Smooth muscle cell (in vitro differentiated cells): ENCODE data around the gene USP53. TPM values are rescaled to one million over a fixed set of nuclear protein-coding genes. Genes with fewer than 3 reads are reported as not detected.

Experiments
- DNase-seq: peaks from one replicate; lab custom pipeline; 2025; ENCODE audit not compliant: unreplicated experiment; lab: John Stamatoyannopoulos, UW
- H2AFZ ChIP-seq: fragments of 200-600 bp; sonication (generic); 2 replicates; pipeline ENCODE4 v1.6.0; 2016; ENCODE audit warnings: antibody characterized with exemption, low read depth, mild to moderate bottlenecking
- H3F3A ChIP-seq: fragments of 200-600 bp; sonication (generic); 2 replicates; pipeline ENCODE4 v1.6.0; 2017; ENCODE audit warnings: antibody characterized with exemption, low read depth
- H3K27ac ChIP-seq: fragments of 200-600 bp; sonication (generic); 2 replicates; pipeline ENCODE4 v1.5.1; 2016; ENCODE audit warnings: low read depth, mild to moderate bottlenecking
- H3K27me3 ChIP-seq: fragments of 200-600 bp; sonication (generic); 2 replicates; pipeline ENCODE4 v1.6.1; 2016; ENCODE audit warnings: low read depth, mild to moderate bottlenecking
- H3K36me3 ChIP-seq: fragments of 200-600 bp; sonication (generic); 2 replicates; pipeline ENCODE4 v1.5.1; 2016; ENCODE audit warnings: low read depth
- H3K4me1 ChIP-seq: fragments of 200-600 bp; sonication (generic); 2 replicates; pipeline ENCODE4 v1.5.1; 2016; ENCODE audit warnings: low read depth
- H3K4me2 ChIP-seq: fragments of 200-600 bp; sonication (generic); 2 replicates; pipeline ENCODE4 v1.6.0; 2016; ENCODE audit warnings: mild to moderate bottlenecking
- H3K4me3 ChIP-seq: fragments of 200-600 bp; sonication (generic); 2 replicates; pipeline ENCODE4 v1.5.1; 2016; ENCODE audit warnings: mild to moderate bottlenecking
- H3K79me2 ChIP-seq: fragments of 200-600 bp; sonication (generic); 2 replicates; pipeline ENCODE4 v1.6.0; 2016; ENCODE audit warnings: low read depth, mild to moderate bottlenecking
- H3K9ac ChIP-seq: fragments of 200-600 bp; sonication (generic); 2 replicates; pipeline ENCODE4 v1.6.0; 2016; ENCODE audit warnings: low read depth
- H3K9me3 ChIP-seq: fragments of 200-600 bp; sonication (generic); replicated peaks from 2 replicates; pipeline ENCODE4 v1.5.1; 2016; ENCODE audit warnings: low read depth
- H4K20me1 ChIP-seq: fragments of 200-600 bp; sonication (generic); 2 replicates; pipeline ENCODE4 v1.6.0; 2016; ENCODE audit warnings: low read depth
- CTCF ChIP-seq: fragments of 200-600 bp; sonication (generic); IDR thresholded peaks from 2 replicates; pipeline ENCODE4 v1.5.1; 2017; ENCODE audit warnings: borderline replicate concordance, mild to moderate bottlenecking, antibody characterized with exemption; ENCODE audit not compliant: insufficient read depth, poor library complexity, severe bottlenecking
- whole genome bisulfite sequencing: methylation state at CpG from one replicate; pipeline ENCODE4 v1.1.7; 2016; ENCODE audit warnings: low lambda C conversion rate; 5-methylcytosine and 5-hydroxymethylcytosine counted together
- polyA plus RNA-seq: library from polyadenylated mRNA; unstranded; fragments of >200 nt; fragmentation: Nextera tagmentation; extraction: Ambion mirVana; gene quantifications from 2 replicates; pipeline ENCODE4 v1.2.1, GENCODE V29; 2016
- total RNA-seq: library from RNA; depleted of rRNA; stranded (reverse); fragments of >200 nt; gene quantifications from 2 replicates; pipeline ENCODE4 v1.2.3, GENCODE V29; 2014

USP53 gene
- total and polyA plus RNA-seq, 2 experiments from 2014 or later, result 4.2 to 16.3 TPM

- no peaks in the 10 kb centered on the region for H4K20me1 ChIP-seq
- H3K9me3 ChIP-seq, result no peaks in the 10 kb centered on the region
- H3F3A ChIP-seq, result no peaks in the 10 kb centered on the region
- TF ChIP-seq CTCF, result no peak
- H3K9ac ChIP-seq, result no peak overlapping the region
- H3K79me2 ChIP-seq, result peaks cover 8% of the 10 kb centered on the region
- H3K4me1 ChIP-seq, result no peaks in the 10 kb centered on the region
- no peak overlapping the region for H2AFZ ChIP-seq
- no peak overlapping the region for H3K4me3 ChIP-seq
- H3K4me2 ChIP-seq, result no peak overlapping the region
- 89% methylated on average over 4 of the region's 4 CpGs for WGBS
- no peaks in the 10 kb centered on the region for H3K36me3 ChIP-seq
- H3K27me3 ChIP-seq, result no peaks in the 10 kb centered on the region
- no peak overlapping the region for H3K27ac ChIP-seq
- no peak for DNase-seq
Observed at GRCh38 chr4:119221412-119221811, 8.9 kb downstream of the USP53 start.

GRCh38 chr4:119227690-119228089 is 15.2 kb downstream of the USP53 start:
- no peaks in the 10 kb centered on the region for H4K20me1 ChIP-seq
- H3F3A ChIP-seq, result no peaks in the 10 kb centered on the region
- no peaks in the 10 kb centered on the region for H3K27me3 ChIP-seq
- no peaks in the 10 kb centered on the region for H3K36me3 ChIP-seq
- no peaks in the 10 kb centered on the region for H3K4me1 ChIP-seq
- H3K27ac ChIP-seq, result no peak overlapping the region
- H3K9me3 ChIP-seq, result no peaks in the 10 kb centered on the region
- no peak for DNase-seq
- H3K4me3 ChIP-seq, result no peak overlapping the region
- H3K9ac ChIP-seq, result no peak overlapping the region
- no peak overlapping the region for H3K4me2 ChIP-seq
- peaks cover 10% of the 10 kb centered on the region for H3K79me2 ChIP-seq
- no peak for TF ChIP-seq CTCF
- H2AFZ ChIP-seq, result no peak overlapping the region

GRCh38 chr4:119228406-119228805 is 15.9 kb downstream of the USP53 start:
- WGBS, result 93% methylated on average over 3 of the region's 3 CpGs
- Histone ChIP-seq H3F3A (no peaks in the 10 kb centered on the region), H3K9ac (no peak overlapping the region), H3K36me3 (no peaks in the 10 kb centered on the region), H3K79me2 (peaks cover 11% of the 10 kb centered on the region), H3K27ac (no peak overlapping the region), H2AFZ (no peak overlapping the region), H4K20me1 (peaks cover 3% of the 10 kb centered on the region), H3K4me2 (no peak overlapping the region), H3K4me1 (no peaks in the 10 kb centered on the region), H3K27me3 (no peaks in the 10 kb centered on the region), H3K9me3 (no peaks in the 10 kb centered on the region), H3K4me3 (no peak overlapping the region)
- TF ChIP-seq CTCF, result no peak
- no peak for DNase-seq

- peaks cover 14% of the 10 kb centered on the region for H3K79me2 ChIP-seq
- H3K4me2 ChIP-seq, result no peak overlapping the region
- no peak overlapping the region for H3K27ac ChIP-seq
- peaks cover 9% of the 10 kb centered on the region for H4K20me1 ChIP-seq
- H3K36me3 ChIP-seq, result no peaks in the 10 kb centered on the region
- 90% methylated on average over 4 of the region's 4 CpGs for WGBS
- H3K4me1 ChIP-seq, result no peaks in the 10 kb centered on the region
- no peaks in the 10 kb centered on the region for H3K27me3 ChIP-seq
- H2AFZ ChIP-seq, result no peak overlapping the region
- H3K9ac ChIP-seq, result no peak overlapping the region
- H3K4me3 ChIP-seq, result no peak overlapping the region
- no peaks in the 10 kb centered on the region for H3F3A ChIP-seq
- DNase-seq, result no peak
- no peaks in the 10 kb centered on the region for H3K9me3 ChIP-seq
- no peak for TF ChIP-seq CTCF
Observed at GRCh38 chr4:119229908-119230687, 17.6 kb downstream of the USP53 start.
